Loucy (cell line): Measurements from ENCODE around the gene ARMC12.

Experiments used
- EZH2phosphoT487 ChIP-seq: fragments of 200-600 bp; IDR thresholded peaks from 2 replicates; pipeline ENCODE4 v1.6.1; 2018; ENCODE audit warnings: antibody characterized with exemption, mild to moderate bottlenecking, moderate library complexity, borderline replicate concordance
- TF ChIP-seq, protein P1 (sequence below): fragments of 200-600 bp; sonication (generic); conservative IDR thresholded peaks from 2 replicates; pipeline ENCODE4 v1.5.1; 2014; ENCODE audit warnings: mild to moderate bottlenecking, antibody characterized with exemption, low read length

DNA sequence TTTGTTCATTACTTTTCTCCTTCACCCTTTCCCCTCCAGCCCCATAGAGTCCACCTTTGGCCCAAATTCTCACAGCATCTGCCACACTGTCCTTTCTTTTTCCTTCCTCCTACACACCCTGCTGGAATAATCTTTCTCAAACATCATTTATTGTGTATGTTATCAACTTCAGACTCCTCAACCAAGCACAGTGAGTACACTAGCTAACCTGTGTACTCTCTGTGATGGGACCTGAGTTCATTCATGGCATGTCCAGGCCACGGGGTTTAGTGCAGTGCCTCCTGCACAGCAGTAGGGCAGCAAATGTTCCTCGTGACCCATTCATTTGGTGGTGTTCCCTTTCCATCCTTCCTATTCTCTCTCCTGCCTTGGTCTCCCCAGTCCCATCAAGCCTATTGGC, 7.1 kb upstream of the ARMC12 start:
- TF ChIP-seq, protein P1, sequence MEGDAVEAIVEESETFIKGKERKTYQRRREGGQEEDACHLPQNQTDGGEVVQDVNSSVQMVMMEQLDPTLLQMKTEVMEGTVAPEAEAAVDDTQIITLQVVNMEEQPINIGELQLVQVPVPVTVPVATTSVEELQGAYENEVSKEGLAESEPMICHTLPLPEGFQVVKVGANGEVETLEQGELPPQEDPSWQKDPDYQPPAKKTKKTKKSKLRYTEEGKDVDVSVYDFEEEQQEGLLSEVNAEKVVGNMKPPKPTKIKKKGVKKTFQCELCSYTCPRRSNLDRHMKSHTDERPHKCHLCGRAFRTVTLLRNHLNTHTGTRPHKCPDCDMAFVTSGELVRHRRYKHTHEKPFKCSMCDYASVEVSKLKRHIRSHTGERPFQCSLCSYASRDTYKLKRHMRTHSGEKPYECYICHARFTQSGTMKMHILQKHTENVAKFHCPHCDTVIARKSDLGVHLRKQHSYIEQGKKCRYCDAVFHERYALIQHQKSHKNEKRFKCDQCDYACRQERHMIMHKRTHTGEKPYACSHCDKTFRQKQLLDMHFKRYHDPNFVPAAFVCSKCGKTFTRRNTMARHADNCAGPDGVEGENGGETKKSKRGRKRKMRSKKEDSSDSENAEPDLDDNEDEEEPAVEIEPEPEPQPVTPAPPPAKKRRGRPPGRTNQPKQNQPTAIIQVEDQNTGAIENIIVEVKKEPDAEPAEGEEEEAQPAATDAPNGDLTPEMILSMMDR: no peak
- TF ChIP-seq EZH2phosphoT487: no peak
